GM18867 (cell line): ENCODE results near the gene CRIM1.

Experiments
- ATAC-seq: cut with Tn5 transposase; IDR thresholded peaks from one replicate; pipeline ENCODE4 v1.9.1; 2021; ENCODE audit warnings: mild to moderate bottlenecking, moderate library complexity; ENCODE audit not compliant: unreplicated experiment

Gene CRIM1

GRCh38 chr2:36371928-36372391 lies 16.4 kb downstream of the CRIM1 start:
- ATAC-seq: no peak

GRCh38 chr2:36373149-36373926 lies 17.8 kb downstream of the CRIM1 start:
- ATAC-seq: no peak

GRCh38 chr2:36374585-36374984 lies 19.0 kb downstream of the CRIM1 start:
- ATAC-seq: no peak

- ATAC-seq: no peak
These were observed 20.8 kb downstream of the CRIM1 start for GRCh38 chr2:36376319-36376765.

- ATAC-seq: no peak
These were observed 21.6 kb downstream of the CRIM1 start for GRCh38 chr2:36376992-36377738.

- ATAC-seq: no peak
These were observed 24.3 kb downstream of the CRIM1 start for GRCh38 chr2:36379710-36380448.

GRCh38 chr2:36380624-36381481 lies 25.3 kb downstream of the CRIM1 start:
- ATAC-seq: no peak

GRCh38 chr2:36381993-36382392 lies 26.4 kb downstream of the CRIM1 start:
- ATAC-seq: no peak

GRCh38 chr2:36382472-36382871 lies 26.9 kb downstream of the CRIM1 start:
- ATAC-seq: no peak

GRCh38 chr2:36383726-36384125 lies 28.1 kb downstream of the CRIM1 start:
- no peak for ATAC-seq

- no peak for ATAC-seq
These were observed 28.9 kb downstream of the CRIM1 start for GRCh38 chr2:36384454-36384853.

GRCh38 chr2:36385603-36386002 lies 30.0 kb downstream of the CRIM1 start:
- no peak for ATAC-seq

GRCh38 chr2:36387258-36387916 lies 31.8 kb downstream of the CRIM1 start:
- no peak for ATAC-seq

- ATAC-seq: no peak
These were observed 32.9 kb downstream of the CRIM1 start for GRCh38 chr2:36388472-36388871.

GRCh38 chr2:36389091-36389564 lies 33.5 kb downstream of the CRIM1 start:
- no peak for ATAC-seq

- ATAC-seq: no peak
These were observed 34.0 kb downstream of the CRIM1 start for GRCh38 chr2:36389577-36389976.

- ATAC-seq: no peak
These were observed 37.1 kb downstream of the CRIM1 start for GRCh38 chr2:36392571-36393255.

- no peak for ATAC-seq
These were observed 38.2 kb downstream of the CRIM1 start for GRCh38 chr2:36393738-36394256.

GRCh38 chr2:36394804-36395203 lies 39.2 kb downstream of the CRIM1 start:
- no peak for ATAC-seq
